ENCODE data around the gene BAIAP2. TPM values are rescaled to one million over a fixed set of nuclear protein-coding genes. Genes with fewer than 3 reads are reported as not detected.
"Not testable (repeated sequence)": the region's sequence is repeated elsewhere in the genome, so short reads cannot be mapped to it uniquely, and the experiment has no call there.

Gene BAIAP2
- polyA plus RNA-seq, 4 donors, result 30.8 to 48.7 (median 37.2) TPM

GRCh38 chr17:81000334-81000630 is 34.7 kb upstream of the BAIAP2 start:
- DNase-seq (ENCODE audit: low read depth in 4 of 4, low spot score in 3 of 4), result no peak

GRCh38 chr17:81000631-81001357 is 34.2 kb upstream of the BAIAP2 start:
- no peak for DNase-seq (ENCODE audit: low read depth in 4 of 4, low spot score in 3 of 4)

- no peak for DNase-seq (ENCODE audit: low read depth in 4 of 4, low spot score in 3 of 4)
Measured at GRCh38 chr17:81002013-81002384, 33.0 kb upstream of the BAIAP2 start.

GRCh38 chr17:81002409-81003361 is 32.3 kb upstream of the BAIAP2 start:
- DNase-seq (ENCODE audit: low read depth in 4 of 4, low spot score in 3 of 4), result no peak

- DNase-seq (ENCODE audit: low read depth in 4 of 4, low spot score in 3 of 4), result no peak
Measured at GRCh38 chr17:81003711-81004475, 31.1 kb upstream of the BAIAP2 start.

GRCh38 chr17:81006891-81007290 is 28.1 kb upstream of the BAIAP2 start:
- no peak for DNase-seq (ENCODE audit: low read depth in 4 of 4, low spot score in 3 of 4)

- no peak for DNase-seq (ENCODE audit: low read depth in 4 of 4, low spot score in 3 of 4)
Measured at GRCh38 chr17:81008140-81008539, 26.8 kb upstream of the BAIAP2 start.

GRCh38 chr17:81009136-81009535 is 25.8 kb upstream of the BAIAP2 start:
- DNase-seq (ENCODE audit: low read depth in 4 of 4, low spot score in 3 of 4), result no peak

- no peak for DNase-seq (ENCODE audit: low read depth in 4 of 4, low spot score in 3 of 4)
Measured at GRCh38 chr17:81010935-81011334, 24.0 kb upstream of the BAIAP2 start.

- no peak for DNase-seq (ENCODE audit: low read depth in 4 of 4, low spot score in 3 of 4)
Measured at GRCh38 chr17:81011951-81012350, 23.0 kb upstream of the BAIAP2 start.

- no peak for DNase-seq (ENCODE audit: low read depth in 4 of 4, low spot score in 3 of 4)
Measured at GRCh38 chr17:81012574-81013447, 22.1 kb upstream of the BAIAP2 start.

GRCh38 chr17:81013642-81014041 is 21.3 kb upstream of the BAIAP2 start:
- no peak for DNase-seq (ENCODE audit: low read depth in 4 of 4, low spot score in 3 of 4)

GRCh38 chr17:81015136-81015535 is 19.8 kb upstream of the BAIAP2 start:
- no peak for DNase-seq (ENCODE audit: low read depth in 4 of 4, low spot score in 3 of 4)

GRCh38 chr17:81016575-81016974 is 18.4 kb upstream of the BAIAP2 start:
- DNase-seq (ENCODE audit: low read depth in 4 of 4, low spot score in 3 of 4), result no peak

- DNase-seq (ENCODE audit: low read depth in 4 of 4, low spot score in 3 of 4), result not testable (repeated sequence)
Measured at GRCh38 chr17:81017330-81017729, 17.6 kb upstream of the BAIAP2 start.

- no peak for DNase-seq (ENCODE audit: low read depth in 4 of 4, low spot score in 3 of 4)
Measured at GRCh38 chr17:81018044-81018802, 16.7 kb upstream of the BAIAP2 start.

- DNase-seq (ENCODE audit: low read depth in 4 of 4, low spot score in 3 of 4), result no peak
Measured at GRCh38 chr17:81019563-81020442, 15.1 kb upstream of the BAIAP2 start.

- no peak for DNase-seq (ENCODE audit: low read depth in 4 of 4, low spot score in 3 of 4)
Measured at GRCh38 chr17:81020443-81020766, 14.5 kb upstream of the BAIAP2 start.
